Erythroblast (primary cell): Measurements from ENCODE around the gene GARS1.

Source experiments
- GATA1 ChIP-seq: IDR thresholded peaks from 2 replicates; pipeline ENCODE4 v1.6.1; 2011; ENCODE audit warnings: low read depth, mild to moderate bottlenecking, control low read depth, low read length, moderate library complexity
- POLR2A ChIP-seq: IDR thresholded peaks from 2 replicates; pipeline ENCODE4 v1.6.1; 2011; ENCODE audit warnings: mild to moderate bottlenecking, low read length

DNA sequence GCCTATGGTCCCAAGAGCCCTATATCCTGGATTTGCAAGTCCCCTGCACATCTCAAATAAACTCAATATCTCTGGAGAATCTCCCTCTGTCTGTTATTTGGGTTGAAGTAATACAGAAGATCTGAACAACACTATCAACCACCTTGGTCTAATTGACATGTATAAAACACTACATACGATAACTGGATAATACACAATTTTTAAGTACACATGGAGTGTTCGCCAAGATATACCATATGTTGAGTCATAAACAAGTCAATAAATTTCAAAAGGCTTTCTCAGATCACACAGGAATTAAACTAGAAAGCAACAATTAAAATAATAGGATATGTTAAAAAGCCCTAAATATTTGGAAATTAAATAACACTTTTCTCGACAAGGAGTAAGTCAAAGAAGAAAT lies 5.6 kb upstream of the GARS1 start:
- TF ChIP-seq POLR2A (no peak), GATA1 (no peak)
